GM21390 (cell line): ENCODE data around the gene MTHFD1L.
"Not testable (repeated sequence)": the region's sequence is repeated elsewhere in the genome, so short reads cannot be mapped to it uniquely, and the experiment has no call there.

ENCODE experiments used
- ATAC-seq: cut with Tn5 transposase; IDR thresholded peaks from one replicate; pipeline ENCODE4 v1.9.1; 2021; ENCODE audit not compliant: unreplicated experiment

Gene MTHFD1L

GRCh38 chr6:150865406-150866146 lies at the start of gene MTHFD1L:
Gene MTHFD1L (plus strand): TSS chr6:150865702. CDS start chr6:150865823, 121 bp downstream.
- peak; percentile 70 for ATAC-seq

GRCh38 chr6:150816554-150816953 lies 48.9 kb upstream of the MTHFD1L start:
- not testable (repeated sequence) for ATAC-seq

DNA sequence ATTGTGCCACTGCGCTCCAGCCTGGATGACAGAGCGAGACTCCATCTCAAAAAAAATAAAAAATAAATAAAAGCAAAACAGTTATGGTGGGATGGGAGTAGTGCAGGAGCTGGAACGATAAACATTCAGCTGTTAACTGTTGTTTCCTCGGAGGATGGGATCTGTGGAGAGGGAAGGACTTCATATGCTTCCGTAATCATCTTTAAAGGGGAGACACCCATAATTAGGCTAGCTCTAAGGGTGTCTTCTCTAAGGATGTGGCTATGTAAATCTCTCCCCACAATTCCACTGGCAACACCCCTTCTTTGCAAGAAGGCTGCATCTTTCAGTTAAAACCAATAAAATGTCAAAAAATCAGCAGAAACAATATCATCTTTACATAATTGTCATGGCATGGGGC lies 42.6 kb upstream of the MTHFD1L start:
- no peak for ATAC-seq

- no peak for ATAC-seq
Observed at GRCh38 chr6:150826788-150827187, 38.7 kb upstream of the MTHFD1L start.

DNA sequence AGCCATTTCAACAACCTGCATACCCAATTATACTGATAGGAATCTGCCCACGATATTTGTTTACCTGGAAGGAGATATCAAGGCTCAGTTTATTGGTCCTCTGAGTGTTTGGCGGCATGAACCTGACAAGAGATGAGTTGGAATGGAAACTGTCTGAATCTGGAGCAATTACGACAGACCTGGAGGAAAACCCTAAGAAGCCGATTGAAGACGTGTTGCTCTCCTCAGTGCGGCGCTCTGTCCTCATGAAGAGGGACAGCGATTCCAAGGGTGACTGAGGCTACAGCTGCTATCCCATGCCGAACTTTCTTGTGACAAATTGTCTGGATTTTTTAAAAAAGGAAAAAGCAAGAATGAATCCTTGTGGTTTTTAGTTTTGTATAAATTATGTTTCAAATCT lies 37.4 kb upstream of the MTHFD1L start:
- ATAC-seq: not testable (repeated sequence)

DNA sequence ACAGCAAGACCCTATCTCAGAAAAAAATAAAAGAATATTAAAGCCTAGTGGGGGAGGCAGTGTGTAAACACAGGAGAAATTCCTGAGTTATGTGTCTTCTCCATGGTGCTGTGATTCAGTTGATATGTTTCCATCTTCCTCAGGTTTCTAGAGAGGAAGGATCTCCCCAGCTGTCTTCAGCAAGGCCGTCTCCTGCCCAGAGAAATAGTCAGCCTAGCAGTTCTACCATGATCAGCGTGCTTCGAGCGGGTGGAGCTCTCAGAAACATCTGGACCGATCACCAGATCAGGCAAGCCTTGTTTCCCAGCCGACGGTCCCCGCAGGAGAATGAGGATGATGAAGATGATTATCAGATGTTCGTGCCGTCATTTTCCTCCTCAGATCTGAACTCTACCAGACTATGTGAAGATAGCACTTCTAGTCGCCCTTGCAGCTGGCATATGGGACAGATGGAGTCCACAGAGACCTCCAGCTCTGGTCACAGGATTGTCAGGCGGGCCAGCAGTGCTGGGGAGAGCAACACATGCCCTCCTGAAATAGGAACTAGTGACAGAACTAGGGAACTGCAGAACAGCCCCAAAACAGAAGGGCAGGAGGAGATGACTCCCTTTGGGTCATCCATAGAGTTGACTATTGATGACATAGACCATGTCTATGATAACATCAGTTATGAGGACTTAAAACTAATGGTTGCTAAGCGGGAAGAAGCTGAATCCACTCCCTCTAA lies 34.9 kb upstream of the MTHFD1L start:
- no peak for ATAC-seq

DNA sequence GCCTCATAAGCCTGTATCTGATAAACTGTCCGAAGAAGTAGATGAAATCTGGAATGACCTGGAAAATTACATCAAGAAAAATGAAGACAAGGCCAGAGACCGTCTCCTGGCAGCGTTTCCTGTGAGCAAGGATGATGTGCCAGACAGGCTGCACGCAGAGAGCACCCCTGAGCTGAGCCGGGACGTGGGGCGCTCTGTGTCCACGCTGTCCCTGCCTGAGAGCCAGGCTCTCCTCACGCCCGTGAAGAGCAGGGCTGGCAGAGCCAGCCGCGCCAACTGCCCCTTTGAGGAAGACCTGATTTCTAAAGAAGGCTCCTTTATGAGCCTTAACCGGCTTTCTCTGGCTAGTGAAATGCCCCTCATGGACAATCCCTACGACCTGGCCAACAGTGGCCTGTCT lies 33.9 kb upstream of the MTHFD1L start:
- ATAC-seq: no peak

DNA sequence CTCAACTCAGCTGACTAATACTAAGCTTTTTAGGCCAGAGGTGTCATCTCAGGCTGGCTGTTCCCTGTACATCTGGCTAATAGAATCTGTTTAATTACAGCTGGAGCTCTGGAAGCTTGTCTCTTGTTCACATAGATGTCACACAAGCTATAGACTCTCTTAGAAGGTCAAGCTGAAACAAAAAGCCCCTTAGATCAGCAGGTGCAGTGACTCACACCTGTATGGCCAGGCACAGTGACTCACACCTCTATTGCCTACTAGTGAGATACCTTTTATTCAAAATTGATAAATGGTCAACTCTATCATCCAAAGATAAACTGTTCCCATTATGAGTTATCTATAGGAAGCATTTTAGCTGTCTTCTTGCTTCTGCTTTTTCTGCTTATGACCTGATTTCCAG lies 29.9 kb upstream of the MTHFD1L start:
- ATAC-seq: no peak

- no peak for ATAC-seq
Observed at GRCh38 chr6:150840185-150840584, 25.3 kb upstream of the MTHFD1L start.

DNA sequence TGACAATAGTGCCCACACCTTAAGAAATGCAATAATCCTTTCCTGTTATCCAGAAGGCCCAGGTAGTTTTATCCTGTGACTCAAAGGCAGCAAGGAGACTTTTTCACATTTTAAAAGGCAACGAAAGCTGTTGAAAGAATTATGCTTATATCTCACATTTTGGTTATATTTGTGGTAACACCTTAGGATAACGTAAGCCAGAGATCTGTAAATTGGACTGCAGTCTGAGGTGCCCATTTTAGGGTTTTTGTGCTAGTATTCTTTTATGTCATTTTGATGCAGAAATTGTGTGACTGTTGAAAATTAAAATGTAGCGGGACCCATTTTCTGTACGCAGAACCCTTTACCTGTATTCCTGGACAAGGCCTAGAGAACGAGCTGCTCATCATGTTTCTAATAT lies 24.3 kb upstream of the MTHFD1L start:
- no peak for ATAC-seq

- no peak for ATAC-seq
Observed at GRCh38 chr6:150841697-150842096, 23.8 kb upstream of the MTHFD1L start.

DNA sequence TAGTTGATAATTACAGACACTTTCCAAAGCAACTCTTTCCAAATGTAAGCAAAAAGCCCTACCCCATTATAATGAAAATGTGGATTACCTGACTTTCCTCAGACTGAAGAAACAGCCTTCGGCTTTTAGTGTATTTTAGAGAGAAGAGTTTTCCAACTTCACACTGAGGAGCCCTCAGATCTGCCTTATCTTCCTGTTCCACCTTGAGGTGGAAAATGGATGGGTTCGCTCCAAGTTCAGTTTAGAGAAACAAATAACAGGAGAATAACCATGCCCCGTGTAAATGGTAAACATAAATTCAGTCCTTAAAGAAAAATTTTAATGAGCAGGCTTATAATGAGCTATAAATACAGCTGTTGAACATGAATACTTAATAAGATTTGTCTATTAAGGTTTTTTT lies 21.1 kb upstream of the MTHFD1L start:
- ATAC-seq: no peak

GRCh38 chr6:150846641-150847040 lies 18.9 kb upstream of the MTHFD1L start:
- no peak for ATAC-seq

DNA sequence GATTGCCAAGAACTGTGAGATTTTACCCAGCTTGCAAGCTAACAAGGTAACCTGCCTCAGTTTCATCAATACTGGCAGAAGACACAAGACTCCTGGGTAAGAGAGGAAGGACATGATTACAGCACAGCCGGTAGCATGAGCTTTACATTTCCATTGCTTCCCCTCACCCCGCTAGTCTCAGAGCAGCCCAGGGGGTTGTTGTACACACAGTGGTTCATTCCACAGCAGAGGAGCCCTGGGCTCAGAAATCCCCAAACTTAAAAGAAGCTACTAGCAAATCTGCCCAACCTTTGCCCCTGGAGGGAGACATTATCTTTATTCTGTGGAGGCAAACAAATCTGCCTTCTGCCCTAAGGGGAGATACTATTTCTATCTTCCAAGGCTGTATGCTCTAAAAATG lies 17.1 kb upstream of the MTHFD1L start:
- no peak for ATAC-seq

DNA sequence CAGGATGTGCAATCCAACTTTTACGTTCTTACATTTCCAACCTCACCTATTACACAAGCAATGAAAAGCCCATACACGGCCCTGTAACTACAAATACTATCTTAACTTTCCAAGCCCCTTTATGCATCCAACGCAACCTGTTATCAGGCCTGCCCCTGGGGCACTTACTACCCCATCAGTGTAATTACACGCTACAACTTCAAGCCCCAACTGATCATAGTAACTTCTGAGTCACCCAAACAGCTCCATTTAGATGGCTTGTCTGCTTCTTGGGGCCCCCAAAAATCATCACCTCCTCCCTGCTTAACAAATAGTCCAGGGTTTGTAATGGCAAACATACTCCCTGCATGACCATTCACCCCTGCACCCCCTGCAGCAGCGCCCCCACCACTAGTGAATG lies 11.1 kb upstream of the MTHFD1L start:
- not testable (repeated sequence) for ATAC-seq

- ATAC-seq: not testable (repeated sequence)
Observed at GRCh38 chr6:150855171-150855570, 10.3 kb upstream of the MTHFD1L start.

DNA sequence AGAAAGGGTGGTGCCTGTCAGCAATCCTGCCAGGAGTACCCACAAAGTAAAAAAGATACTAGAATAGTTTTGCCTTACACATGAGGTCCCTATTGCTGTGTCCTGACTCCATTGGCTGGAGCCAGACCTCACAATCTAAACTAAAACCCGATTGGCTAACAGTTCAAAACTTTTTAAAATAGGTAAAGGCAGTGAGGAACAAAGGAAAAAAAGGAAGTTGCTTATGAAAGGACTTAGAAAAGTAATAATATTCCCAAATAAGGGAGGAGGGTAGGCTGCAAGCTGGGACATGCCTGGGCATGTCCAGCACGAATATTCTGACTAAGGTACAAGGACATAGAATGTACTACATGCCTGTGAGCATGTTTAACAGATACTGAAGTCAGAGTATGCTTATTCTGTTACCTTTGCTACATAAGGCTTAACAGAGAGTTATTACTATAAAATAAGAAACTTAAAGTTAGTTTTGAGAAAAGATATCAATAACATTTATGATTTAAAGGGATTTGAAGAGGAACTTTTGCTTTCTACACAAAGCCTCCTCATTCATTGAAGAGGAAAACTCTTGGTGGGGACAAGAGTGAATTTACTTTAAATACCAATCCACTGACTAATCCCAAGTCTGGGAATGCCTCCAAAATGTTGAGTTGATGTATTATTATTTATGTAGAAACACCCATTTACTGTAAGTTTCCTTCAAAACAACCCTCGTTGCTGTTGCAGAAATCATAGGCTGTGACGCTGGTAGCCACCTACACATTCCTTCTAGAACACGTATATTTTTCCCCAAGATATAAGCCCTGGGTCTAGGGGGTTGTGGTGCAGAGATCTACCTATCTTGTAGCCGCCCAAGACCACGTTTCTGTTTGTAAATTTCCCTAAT lies 8.2 kb upstream of the MTHFD1L start:
- ATAC-seq: no peak

DNA sequence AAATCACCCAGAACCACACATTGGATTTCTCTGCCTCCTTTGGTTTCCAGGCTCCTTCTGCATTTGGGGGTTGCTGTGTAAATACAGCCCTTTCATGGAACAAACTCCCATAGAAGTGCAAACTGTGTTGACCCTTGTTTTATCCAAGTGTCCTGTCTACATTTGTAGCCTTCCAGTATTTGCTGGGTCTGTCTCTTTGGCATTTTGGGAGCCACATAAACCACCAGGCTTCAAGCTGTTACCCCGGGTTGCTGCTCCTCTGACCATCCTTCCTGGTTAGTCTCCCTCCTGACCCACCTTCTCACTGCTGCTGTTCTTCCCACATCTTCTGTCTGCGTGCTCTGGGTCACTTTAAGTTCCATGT lies 7.6 kb upstream of the MTHFD1L start:
- ATAC-seq: no peak

DNA sequence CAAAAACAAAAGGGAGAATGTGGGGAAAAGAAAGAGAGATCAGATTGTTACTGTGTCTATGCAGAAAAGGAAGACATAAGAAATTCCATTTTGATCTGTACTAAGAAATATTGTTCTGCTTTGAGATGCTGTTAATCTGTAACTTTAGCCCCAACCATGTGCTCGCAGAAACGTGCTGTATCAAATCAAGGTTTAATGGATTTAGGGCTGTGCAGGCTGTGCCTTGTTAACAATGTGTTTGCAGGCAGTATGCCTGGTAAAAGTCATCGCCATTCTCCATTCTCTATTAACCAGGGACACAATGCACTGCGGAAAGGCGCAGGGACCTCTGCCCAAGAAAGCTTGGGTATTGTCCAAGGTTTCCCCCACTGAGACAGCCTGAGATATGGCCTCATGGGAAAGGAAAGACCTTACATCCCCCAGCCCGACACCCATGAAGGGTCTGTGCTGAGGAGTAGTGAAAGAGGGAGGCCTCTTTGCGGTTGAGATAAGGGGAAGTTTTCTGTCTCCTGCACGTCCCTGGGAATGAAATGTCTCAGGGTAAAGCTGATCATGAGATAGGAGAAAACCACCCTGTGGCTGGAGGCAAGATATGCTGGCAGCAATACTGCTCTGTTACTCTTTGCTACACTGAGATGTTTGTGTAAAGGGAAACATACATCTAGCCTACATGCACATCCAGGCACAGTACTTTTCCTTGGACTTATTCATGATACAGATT lies 3.9 kb upstream of the MTHFD1L start:
- ATAC-seq: not testable (repeated sequence)

- no peak for ATAC-seq
Observed at GRCh38 chr6:150863213-150863928, 2.1 kb upstream of the MTHFD1L start.
